H9 (cell line): ENCODE data around the gene AK8. TPM values are rescaled to one million over a fixed set of nuclear protein-coding genes. Genes with fewer than 3 reads are reported as not detected.

ENCODE experiments used
- DNase-seq: peaks from one replicate; pipeline ENCODE4 v3.0.0-alpha.2; 2017
- H2AFZ ChIP-seq: one replicate; pipeline ENCODE4 v1.6.1; 2013; ENCODE audit warnings: mild to moderate bottlenecking, low read length, control low read depth, moderate library complexity
- H2AK5ac ChIP-seq: 2 replicates; pipeline ENCODE4 v1.6.1; 2013; ENCODE audit warnings: low read length, control low read depth, mixed read lengths; ENCODE audit not compliant: insufficient read length
- H2BK120ac ChIP-seq: one replicate; pipeline ENCODE4 v1.6.1; 2013; ENCODE audit warnings: low read depth, mild to moderate bottlenecking, low read length, control low read depth, inconsistent platforms; ENCODE audit not compliant: poor library complexity, severe bottlenecking
- H2BK12ac ChIP-seq: 2 replicates; pipeline ENCODE4 v1.6.1; 2013; ENCODE audit warnings: low read length, control low read depth, mixed read lengths, low read depth; ENCODE audit not compliant: insufficient read length
- H2BK15ac ChIP-seq: 2 replicates; pipeline ENCODE4 v1.6.1; 2013; ENCODE audit warnings: low read depth, low read length, control low read depth
- H2BK20ac ChIP-seq: one replicate; pipeline ENCODE4 v1.6.1; 2013; ENCODE audit warnings: low read depth, mild to moderate bottlenecking, low read length, control low read depth, inconsistent platforms; ENCODE audit not compliant: poor library complexity, severe bottlenecking
- H2BK5ac ChIP-seq: 2 replicates; pipeline ENCODE4 v1.6.1; 2013; ENCODE audit warnings: low read length, control low read depth, mixed read lengths; ENCODE audit not compliant: insufficient read length
- H3K14ac ChIP-seq: 2 replicates; pipeline ENCODE4 v1.6.1; 2013; ENCODE audit warnings: low read length, control low read depth; ENCODE audit not compliant: insufficient read depth
- H3K18ac ChIP-seq: 2 replicates; pipeline ENCODE4 v1.6.1; 2013; ENCODE audit warnings: low read depth, mild to moderate bottlenecking, mixed read lengths, low read length, control low read depth; ENCODE audit not compliant: insufficient read length
- H3K23ac ChIP-seq: 2 replicates; pipeline ENCODE4 v1.6.1; 2013; ENCODE audit warnings: low read length, control low read depth, mixed read lengths, low read depth; ENCODE audit not compliant: insufficient read length
- H3K23me2 ChIP-seq: 2 replicates; pipeline ENCODE4 v1.6.1; 2013; ENCODE audit warnings: low read depth, mild to moderate bottlenecking, mixed read lengths, low read length, control low read depth; ENCODE audit not compliant: insufficient read length, poor library complexity, severe bottlenecking
- H3K27ac ChIP-seq: 2 replicates; pipeline ENCODE4 v1.5.1; 2013; ENCODE audit warnings: low read length, control low read depth, mixed read lengths, low read depth; ENCODE audit not compliant: insufficient read length
- H3K27me3 ChIP-seq: 2 replicates; pipeline ENCODE4 v1.6.1; 2013; ENCODE audit warnings: low read length, control low read depth, inconsistent platforms; ENCODE audit not compliant: insufficient read depth
- H3K4ac ChIP-seq: 2 replicates; pipeline ENCODE4 v1.6.1; 2013; ENCODE audit warnings: low read depth, mild to moderate bottlenecking, control low read depth, inconsistent platforms, low read length, moderate library complexity
- H3K4me1 ChIP-seq: 2 replicates; pipeline ENCODE4 v1.6.1; 2013; ENCODE audit warnings: low read length, control low read depth, inconsistent platforms; ENCODE audit not compliant: insufficient read depth
- H3K4me2 ChIP-seq: 2 replicates; pipeline ENCODE4 v1.6.1; 2013; ENCODE audit warnings: low read length, control low read depth, mixed read lengths; ENCODE audit not compliant: insufficient read length, insufficient read depth
- H3K56ac ChIP-seq: 2 replicates; pipeline ENCODE4 v1.6.1; 2013; ENCODE audit warnings: low read depth, mild to moderate bottlenecking, mixed read lengths, low read length, control low read depth; ENCODE audit not compliant: insufficient read length
- H3K79me1 ChIP-seq: 2 replicates; pipeline ENCODE4 v1.6.1; 2013; ENCODE audit warnings: low read depth, mild to moderate bottlenecking, moderate library complexity, low read length, control low read depth, inconsistent platforms; ENCODE audit not compliant: insufficient read depth, poor library complexity, severe bottlenecking
- H3K79me2 ChIP-seq: 2 replicates; pipeline ENCODE4 v1.6.1; 2013; ENCODE audit warnings: low read length, control low read depth, inconsistent platforms; ENCODE audit not compliant: insufficient read depth
- H3K9ac ChIP-seq: 2 replicates; pipeline ENCODE4 v1.6.1; 2013; ENCODE audit warnings: low read length, control low read depth, mixed read lengths; ENCODE audit not compliant: insufficient read length; ENCODE audit errors: extremely low read depth
- H3K9me3 ChIP-seq: one replicate; pipeline ENCODE4 v1.6.1; 2013; ENCODE audit warnings: low read depth, low read length, inconsistent platforms; ENCODE audit not compliant: control insufficient read depth
- H3T11ph ChIP-seq: one replicate; pipeline ENCODE4 v1.6.1; 2013; ENCODE audit warnings: mild to moderate bottlenecking, low read length, control low read depth, inconsistent platforms
- H4K20me1 ChIP-seq: one replicate; pipeline ENCODE4 v1.6.1; 2013; ENCODE audit not compliant: control insufficient read depth, insufficient read length, insufficient read depth
- H4K5ac ChIP-seq: 2 replicates; pipeline ENCODE4 v1.6.1; 2013; ENCODE audit warnings: low read depth, mild to moderate bottlenecking, mixed read lengths, low read length, control low read depth; ENCODE audit not compliant: insufficient read length
- H4K8ac ChIP-seq: replicated peaks from 2 replicates; pipeline ENCODE4 v1.6.1; 2013; ENCODE audit warnings: low read length, control low read depth, mixed read lengths, low read depth; ENCODE audit not compliant: insufficient read length
- H4K91ac ChIP-seq: 2 replicates; pipeline ENCODE4 v1.6.1; 2013; ENCODE audit warnings: low read depth, mild to moderate bottlenecking, moderate library complexity, mixed read lengths, low read length, control low read depth; ENCODE audit not compliant: insufficient read length
- H3K27ac Mint-ChIP-seq, 3 experiments: 2 replicates in 2 of 3; 3 replicates in 1 of 3; pipeline ENCODE4 v1.8.0; 2020 to 2021; ENCODE audit warnings: mixed read lengths in 3 of 3, mild to moderate bottlenecking in 1 of 3, moderate library complexity in 1 of 3
- H3K27me3 Mint-ChIP-seq: 2 replicates; pipeline ENCODE4 v1.8.0; 2021; ENCODE audit warnings: low read depth, mild to moderate bottlenecking, moderate library complexity, mixed read lengths
- H3K36me3 Mint-ChIP-seq, 3 experiments: 2 replicates in 2 of 3; 3 replicates in 1 of 3; pipeline ENCODE4 v1.8.0; 2020 to 2021; ENCODE audit warnings: low read depth in 3 of 3, mixed read lengths in 3 of 3; ENCODE audit not compliant: insufficient read depth in 1 of 3
- H3K4me1 Mint-ChIP-seq, 2 experiments: 2 replicates each; pipeline ENCODE4 v1.8.0; 2020; ENCODE audit warnings: mixed read lengths in 2 of 2
- H3K4me3 Mint-ChIP-seq, 2 experiments: 2 replicates in 1 of 2; 3 replicates in 1 of 2; pipeline ENCODE4 v1.8.0; 2020 to 2021; ENCODE audit warnings: mild to moderate bottlenecking in 2 of 2, mixed read lengths in 2 of 2, moderate library complexity in 1 of 2
- H3K9me3 Mint-ChIP-seq, 2 experiments: 2 replicates in 1 of 2; 3 replicates in 1 of 2; pipeline ENCODE4 v1.8.0; 2020; ENCODE audit warnings: mild to moderate bottlenecking in 2 of 2, mixed read lengths in 2 of 2, moderate library complexity in 1 of 2
- WGBS: extraction: QIAGEN DNeasy Blood & Tissue Kit; methylation state at CpG from one replicate; pipeline ENCODE4 v1.1.7; 2013; ENCODE audit warnings: missing lambda C conversion rate, low lambda C conversion rate, mixed read lengths; ENCODE audit not compliant: insufficient read length; ENCODE audit errors: extremely low coverage; 5-methylcytosine and 5-hydroxymethylcytosine counted together
- total RNA-seq: library from RNA; stranded (reverse); gene quantifications from 2 replicates; pipeline ENCODE4 v1.2.1, GENCODE V29; 2021
- TF ChIP-seq, protein P1 (sequence below): fragments of 200-600 bp; sonication (generic); conservative IDR thresholded peaks from 3 replicates; pipeline ENCODE4 v1.8.0; 2021; ENCODE audit warnings: antibody characterized with exemption, mild to moderate bottlenecking

The AK8 gene
- total RNA-seq, 1 experiment from 2014 or later, result 0.44 TPM

DNA sequence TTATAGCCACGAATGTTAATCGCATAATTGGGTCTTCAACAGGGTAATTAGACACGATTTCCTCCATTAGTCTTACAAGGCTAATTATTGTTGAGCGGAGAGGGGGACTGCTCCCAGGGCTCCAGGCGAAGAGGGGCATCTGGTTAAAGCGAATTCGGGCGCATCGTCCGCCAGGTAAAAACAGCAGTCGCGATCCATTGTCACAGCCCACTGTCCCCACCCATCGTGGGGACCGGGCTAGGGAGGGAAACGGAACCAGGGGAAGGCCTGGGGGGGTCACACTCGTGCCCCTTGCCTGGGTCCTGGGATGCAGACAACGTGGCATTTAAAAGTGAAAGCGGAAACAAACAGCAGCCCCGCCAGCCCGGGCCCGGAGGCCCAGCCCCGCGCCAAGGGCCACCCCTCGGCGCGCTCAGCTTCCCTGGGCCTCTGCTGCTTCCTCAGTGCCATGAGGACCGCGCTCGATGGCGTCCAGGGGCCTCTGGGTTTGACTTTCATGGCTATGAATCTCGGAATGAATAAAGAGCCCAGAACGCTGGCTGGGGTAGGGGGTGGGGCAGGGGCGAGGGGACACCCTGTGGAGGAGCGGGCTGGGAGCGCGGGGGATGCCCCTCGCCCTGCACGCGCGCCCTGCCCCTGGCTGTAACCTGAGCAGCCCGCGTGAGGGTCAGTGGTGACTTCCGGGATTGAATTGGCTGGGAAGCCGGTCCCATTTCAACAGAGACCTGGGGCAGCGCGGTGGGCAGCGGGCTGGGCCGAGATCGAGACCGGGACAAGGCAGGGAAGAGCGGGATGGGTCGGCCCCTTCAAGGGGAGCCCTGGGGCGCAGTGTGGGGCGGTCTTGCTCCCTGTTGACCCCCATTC, 107.9 kb downstream of the AK8 start:
- Histone ChIP-seq H3K27ac (no peak overlapping the region), H3K4ac (no peak overlapping the region), H3K27me3 (no peaks in the 10 kb centered on the region), H3K14ac (peak overlapping the region; percentile 75; the same call in 1 of the 2 replicates), H4K91ac (no peak overlapping the region), H3K23ac (no peak overlapping the region), H4K20me1 (no peaks in the 10 kb centered on the region), H3K79me2 (no peaks in the 10 kb centered on the region), H2AFZ (no peak overlapping the region), H3T11ph (no peak overlapping the region), H2BK20ac (no peak overlapping the region), H3K9me3 (no peaks in the 10 kb centered on the region), H3K18ac (peak overlapping the region; percentile 65), H3K4me2 (peak overlapping the region; percentile 78), H3K79me1 (no peaks in the 10 kb centered on the region), H4K8ac (no peak overlapping the region), H2BK15ac (no peak overlapping the region), H3K4me1 (no peaks in the 10 kb centered on the region), H4K5ac (no peak overlapping the region), H2AK5ac (no peak overlapping the region), H3K23me2 (peaks cover 12% of the 10 kb centered on the region), H2BK120ac (no peak overlapping the region), H2BK5ac (no peak overlapping the region), H3K9ac (peak overlapping the region; percentile 17), H3K56ac (no peak overlapping the region), H2BK12ac (no peak overlapping the region)
- Mint-ChIP-seq H3K4me1 (peaks cover 10 to 12% of the 10 kb centered on the region in 2 experiments), H3K4me3 (peak overlapping the region; percentile 94 to 97), H3K36me3 (peaks cover 0 to 13% (median 7%) of the 10 kb centered on the region in 3 experiments; a peak in 5 of 7 replicates), H3K27ac (peak overlapping the region in 1 of 3 experiments; percentile 96; a peak in 2 of 7 replicates), H3K9me3 (peaks cover 15 to 22% of the 10 kb centered on the region in 2 experiments), H3K27me3 (peaks cover 54% of the 10 kb centered on the region)
- TF ChIP-seq, protein P1, sequence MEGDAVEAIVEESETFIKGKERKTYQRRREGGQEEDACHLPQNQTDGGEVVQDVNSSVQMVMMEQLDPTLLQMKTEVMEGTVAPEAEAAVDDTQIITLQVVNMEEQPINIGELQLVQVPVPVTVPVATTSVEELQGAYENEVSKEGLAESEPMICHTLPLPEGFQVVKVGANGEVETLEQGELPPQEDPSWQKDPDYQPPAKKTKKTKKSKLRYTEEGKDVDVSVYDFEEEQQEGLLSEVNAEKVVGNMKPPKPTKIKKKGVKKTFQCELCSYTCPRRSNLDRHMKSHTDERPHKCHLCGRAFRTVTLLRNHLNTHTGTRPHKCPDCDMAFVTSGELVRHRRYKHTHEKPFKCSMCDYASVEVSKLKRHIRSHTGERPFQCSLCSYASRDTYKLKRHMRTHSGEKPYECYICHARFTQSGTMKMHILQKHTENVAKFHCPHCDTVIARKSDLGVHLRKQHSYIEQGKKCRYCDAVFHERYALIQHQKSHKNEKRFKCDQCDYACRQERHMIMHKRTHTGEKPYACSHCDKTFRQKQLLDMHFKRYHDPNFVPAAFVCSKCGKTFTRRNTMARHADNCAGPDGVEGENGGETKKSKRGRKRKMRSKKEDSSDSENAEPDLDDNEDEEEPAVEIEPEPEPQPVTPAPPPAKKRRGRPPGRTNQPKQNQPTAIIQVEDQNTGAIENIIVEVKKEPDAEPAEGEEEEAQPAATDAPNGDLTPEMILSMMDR, result no peak
- no CpG with 5 or more reads among the region's 54 CpGs for WGBS
- DNase-seq, result peak; percentile 87
